HCT116 (cell line): Measurements from ENCODE around the gene PAK1. TPM values are rescaled to one million over a fixed set of nuclear protein-coding genes. Genes with fewer than 3 reads are reported as not detected.

Experiments
- ATAC-seq: fragments of 200-7000 bp; cut with Tn5 transposase; 2 replicates; pipeline ENCODE4 v1.9.1; 2020; ENCODE audit warnings: mild to moderate bottlenecking, moderate library complexity
- BruUV-seq: library from RNA; stranded (reverse); fragments of 400-500 nt; replicated peaks from 2 replicates; lab custom pipeline; 2021; lab: Mats Ljungman, UMichigan
- CTCF ChIA-PET: fragments of 300-600 bp; sonication (Branson Sonifier 250); formaldehyde crosslinking; loops from one replicate; lab custom pipeline; 2021; ENCODE audit warnings: antibody characterized with exemption; lab: Charles Lee
- POLR2A ChIA-PET: fragments of 300-600, 350-600 bp; sonication (Branson Sonifier 250); formaldehyde crosslinking; loops from one replicate; lab custom pipeline; 2021; ENCODE audit warnings: antibody characterized with exemption; lab: Charles Lee
- RAD21 ChIA-PET, 2 experiments: fragments of 300-600 bp; sonication (Branson Sonifier 250); formaldehyde crosslinking; loops; one replicate each; lab custom pipeline; 2023; ENCODE audit warnings: low total read pairs in 2 of 2; ENCODE audit not compliant: uncharacterized antibody in 2 of 2, unreplicated experiment in 2 of 2, low non-redundant PET in 1 of 2; lab: Charles Lee
- DNase-seq: peaks from one replicate; pipeline ENCODE4 v3.0.0-alpha.2; 2010; ENCODE audit warnings: low read depth, low spot score
- H2AFZ ChIP-seq: fragments of 200-600 bp; shearing (Covaris generic), sonication (generic); 2 replicates; pipeline ENCODE4 v1.6.1; 2017; ENCODE audit warnings: low read depth, mixed run types, mixed read lengths, antibody characterized with exemption, low read length; ENCODE audit not compliant: poor library complexity, severe bottlenecking
- H3K27ac ChIP-seq: 2 replicates; pipeline ENCODE4 v1.5.1; 2012; ENCODE audit warnings: low read depth, low read length
- H3K27me3 ChIP-seq: fragments of 200-600 bp; sonication (generic); 2 replicates; pipeline ENCODE4 v1.6.1; 2016; ENCODE audit warnings: mixed run types, low read length, mixed read lengths; ENCODE audit not compliant: insufficient read depth
- H3K36me3 ChIP-seq, 2 experiments: fragments of 200-500 bp in 1 of 2; fragments of 200-600 bp in 1 of 2; sonication (Bioruptor generic) in 1 of 2; sonication (generic) in 1 of 2; 2 replicates each; pipeline versions ENCODE4 v1.5.1 to v1.6.1; 2014 to 2016; ENCODE audit warnings: low read length in 2 of 2, inconsistent platforms in 1 of 2, mixed read lengths in 1 of 2, mixed run types in 1 of 2; ENCODE audit not compliant: insufficient read depth in 2 of 2, control insufficient read depth in 1 of 2
- H3K4me1 ChIP-seq, 2 experiments: fragments of 200-600 bp in 1 of 2; sonication (generic) in 1 of 2; 2 replicates each; pipeline versions ENCODE4 v1.5.1 to v1.6.1; 2012 to 2017; ENCODE audit warnings: low read length in 2 of 2, inconsistent platforms in 1 of 2, mild to moderate bottlenecking in 1 of 2, mixed read lengths in 1 of 2, mixed run types in 1 of 2, moderate library complexity in 1 of 2; ENCODE audit not compliant: insufficient read depth in 2 of 2, control insufficient read depth in 1 of 2
- H3K4me2 ChIP-seq: fragments of 200-600 bp; sonication (generic); 2 replicates; pipeline ENCODE4 v1.6.1; 2017; ENCODE audit warnings: mixed run types, low read length, mixed read lengths
- H3K4me3 ChIP-seq, 2 experiments: fragments of 200-600 bp in 1 of 2; sonication (generic) in 1 of 2; replicated peaks in 1 of 2; 2 replicates each; pipeline ENCODE4 v1.5.1; 2011 to 2016; ENCODE audit warnings: low read length in 2 of 2, control low read depth in 1 of 2, low read depth in 1 of 2, mild to moderate bottlenecking in 1 of 2, mixed read lengths in 1 of 2, mixed run types in 1 of 2
- H3K79me2 ChIP-seq: fragments of 200-600 bp; sonication (generic); 2 replicates; pipeline ENCODE4 v1.6.1; 2017; ENCODE audit warnings: mild to moderate bottlenecking, mixed run types, low read length, moderate library complexity, mixed read lengths; ENCODE audit not compliant: insufficient read depth
- H3K9ac ChIP-seq: fragments of 200-600 bp; sonication (generic); 2 replicates; pipeline ENCODE4 v1.6.1; 2016; ENCODE audit warnings: low read length, mixed read lengths
- H3K9me2 ChIP-seq: fragments of 200-600 bp; sonication (generic), shearing (Covaris generic); 2 replicates; pipeline ENCODE4 v1.6.1; 2017; ENCODE audit warnings: mixed run types, mild to moderate bottlenecking, moderate library complexity; ENCODE audit not compliant: insufficient read depth
- H3K9me3 ChIP-seq, 2 experiments: fragments of 200-500 bp in 1 of 2; fragments of 200-600 bp in 1 of 2; sonication (Bioruptor generic) in 1 of 2; sonication (generic) in 1 of 2; 2 replicates each; pipeline ENCODE4 v1.6.1; 2014 to 2017; ENCODE audit warnings: low read length in 2 of 2, mixed read lengths in 2 of 2, inconsistent platforms in 1 of 2, low read depth in 1 of 2, mild to moderate bottlenecking in 1 of 2, mixed run types in 1 of 2, moderate library complexity in 1 of 2; ENCODE audit not compliant: control insufficient read depth in 1 of 2, insufficient read depth in 1 of 2
- H4K20me1 ChIP-seq: fragments of 200-600 bp; sonication (generic), shearing (Covaris generic); 2 replicates; pipeline ENCODE4 v1.6.1; 2017; ENCODE audit warnings: mixed run types, mild to moderate bottlenecking, moderate library complexity; ENCODE audit not compliant: insufficient read depth
- ATF3 ChIP-seq: IDR thresholded peaks from 2 replicates; pipeline ENCODE4 v1.6.1; 2012
- CBX3 ChIP-seq: IDR thresholded peaks from 2 replicates; pipeline ENCODE4 v1.6.1; 2012; ENCODE audit warnings: low read depth
- CEBPB ChIP-seq: IDR thresholded peaks from 2 replicates; pipeline ENCODE4 v1.6.1; 2012; ENCODE audit warnings: low read depth
- CTCF ChIP-seq, 3 experiments: fragments of 200-600 bp in 1 of 3; sonication (generic) in 1 of 3; IDR thresholded peaks in 2 of 3; conservative IDR thresholded peaks in 1 of 3; 2 replicates each; pipeline ENCODE4 v1.5.1; 2012 to 2017; ENCODE audit warnings: low read depth in 2 of 3, low read length in 2 of 3, antibody characterized with exemption in 1 of 3, borderline replicate concordance in 1 of 3, control low read depth in 1 of 3, mild to moderate bottlenecking in 1 of 3, mixed read lengths in 1 of 3, mixed run types in 1 of 3, moderate library complexity in 1 of 3; ENCODE audit not compliant: insufficient read depth in 1 of 3
- EGR1 ChIP-seq: IDR thresholded peaks from 2 replicates; pipeline ENCODE4 v1.6.1; 2012; ENCODE audit warnings: low read depth
- ELF1 ChIP-seq: IDR thresholded peaks from 2 replicates; pipeline ENCODE4 v1.6.1; 2012; ENCODE audit warnings: low read depth, borderline replicate concordance
- FOSL1 ChIP-seq: IDR thresholded peaks from 2 replicates; pipeline ENCODE4 v1.6.1; 2012; ENCODE audit warnings: low read depth
- MAX ChIP-seq: IDR thresholded peaks from 2 replicates; pipeline ENCODE4 v1.6.1; 2012
- POLR2A ChIP-seq: IDR thresholded peaks from 2 replicates; pipeline ENCODE4 v1.7.0; 2011; ENCODE audit warnings: borderline replicate concordance; ENCODE audit not compliant: insufficient read depth, insufficient read length; ENCODE audit errors: extremely low read depth
- POLR2AphosphoS5 ChIP-seq: IDR thresholded peaks from 2 replicates; pipeline ENCODE4 v1.6.1; 2011; ENCODE audit warnings: mild to moderate bottlenecking, low read depth, low read length, moderate library complexity
- RAD21 ChIP-seq: IDR thresholded peaks from 2 replicates; pipeline ENCODE4 v1.6.1; 2012; ENCODE audit warnings: low read depth, mild to moderate bottlenecking
- REST ChIP-seq: IDR thresholded peaks from 2 replicates; pipeline ENCODE4 v1.6.1; 2012; ENCODE audit warnings: low read depth
- SIN3A ChIP-seq: IDR thresholded peaks from 2 replicates; pipeline ENCODE4 v1.6.1; 2012; ENCODE audit warnings: low read depth
- SP1 ChIP-seq: IDR thresholded peaks from 2 replicates; pipeline ENCODE4 v1.6.1; 2012; ENCODE audit warnings: low read depth
- SRF ChIP-seq: IDR thresholded peaks from 2 replicates; pipeline ENCODE4 v1.6.1; 2012; ENCODE audit warnings: low read depth
- YY1 ChIP-seq: IDR thresholded peaks from 2 replicates; pipeline ENCODE4 v1.6.1; 2011; ENCODE audit warnings: low read length, low read depth, moderate library complexity, mild to moderate bottlenecking; ENCODE audit not compliant: insufficient replicate concordance; ENCODE audit errors: extremely low read depth
- ZFX ChIP-seq: fragments of 450-650 bp; IDR thresholded peaks from 2 replicates; pipeline ENCODE4 v1.6.1; 2017
- intact Hi-C: fragments of 100-400 bp; cut with micrococcal nuclease; formaldehyde crosslinking; loops from 2 replicates; pipeline ENCODE4 v1.10.0; 2022
- total RNA-seq: library from RNA; stranded (reverse); gene quantifications from one replicate; pipeline ENCODE4 v1.2.1, GENCODE V29; 2021; ENCODE audit not compliant: unreplicated experiment

PAK1 gene
- total RNA-seq, 1 experiment from 2014 or later, result 56.1 TPM

GRCh38 chr11:77497368-77497767 is 23.5 kb upstream of the PAK1 start:
- ATAC-seq (no peak), DNase-seq (no peak)
- Histone ChIP-seq H3K9me3 (no peaks in the 10 kb centered on the region), H3K36me3 (no peaks in the 10 kb centered on the region), H3K4me2 (no peak overlapping the region), H3K4me3 (no peak overlapping the region), H2AFZ (no peak overlapping the region), H3K9me2 (no peaks in the 10 kb centered on the region), H3K4me1 (no peaks in the 10 kb centered on the region), H4K20me1 (no peaks in the 10 kb centered on the region), H3K27me3 (no peaks in the 10 kb centered on the region), H3K9ac (no peak overlapping the region), H3K27ac (no peak overlapping the region), H3K79me2 (no peaks in the 10 kb centered on the region)
- TF ChIP-seq EGR1 (no peak), CBX3 (no peak), SIN3A (no peak), POLR2A (no peak), SP1 (no peak), RAD21 (no peak), ELF1 (no peak), FOSL1 (no peak), YY1 (no peak), CEBPB (no peak)
- ChIA-PET CTCF (no interaction called here), RAD21 (no interaction called here), POLR2A (no interaction called here)
- intact Hi-C loops, result no loop called here
- BruUV-seq, result no TSS peak

- CTCF ChIA-PET, result no interaction called here
- Histone ChIP-seq H3K9me2 (no peaks in the 10 kb centered on the region), H3K27ac (no peak overlapping the region), H4K20me1 (no peaks in the 10 kb centered on the region), H3K9ac (no peak overlapping the region), H3K4me3 (no peak overlapping the region), H3K36me3 (no peaks in the 10 kb centered on the region), H3K9me3 (no peaks in the 10 kb centered on the region), H2AFZ (no peak overlapping the region), H3K4me2 (no peak overlapping the region), H3K4me1 (no peaks in the 10 kb centered on the region), H3K79me2 (no peaks in the 10 kb centered on the region), H3K27me3 (no peaks in the 10 kb centered on the region)
- RAD21 ChIA-PET, result no interaction called here
- POLR2A ChIA-PET, result no interaction called here
- BruUV-seq, result no TSS peak
- DNase-seq (no peak), ATAC-seq (no peak)
- intact Hi-C loops, result no loop called here
- no peak for TF ChIP-seq ELF1
- TF ChIP-seq MAX, result no peak
- no peak for TF ChIP-seq YY1
- TF ChIP-seq REST, result no peak
- TF ChIP-seq FOSL1, result no peak
- no peak for TF ChIP-seq CEBPB
- TF ChIP-seq ATF3, result no peak
- TF ChIP-seq ZFX, result no peak
- TF ChIP-seq POLR2AphosphoS5, result no peak
- TF ChIP-seq SRF, result no peak
- TF ChIP-seq CTCF (IDR thresholded peaks at IDR 0.05 in 2 of 3, conservative IDR thresholded peaks at IDR 0.05 in 1 of 3; ENCODE audit: borderline replicate concordance in 1 of 3, insufficient read depth in 1 of 3, low read depth in 2 of 3, low read length in 2 of 3), result no peak
- TF ChIP-seq SP1, result no peak
Measured at GRCh38 chr11:77495526-77495925, 21.6 kb upstream of the PAK1 start.
